Upper lobe of right lung (tissue), 1 donor: ENCODE measurements around the gene CHRNA7. TPM values are rescaled to one million over a fixed set of nuclear protein-coding genes. Genes with fewer than 3 reads are reported as not detected.

Source experiments
- ATAC-seq: fragments of 200-7000 bp; cut with Tn5 transposase; one replicate; pipeline ENCODE4 v1.9.1; 2020; ENCODE audit warnings: mild to moderate bottlenecking, moderate library complexity
- DNase-seq: peaks from one replicate; pipeline ENCODE4 v3.0.0-alpha.2; 2020
- H3K27ac ChIP-seq: fragments of 200-600 bp; one replicate; pipeline ENCODE4 v1.8.0; 2022
- H3K27me3 ChIP-seq: fragments of 200-600 bp; one replicate; pipeline ENCODE4 v1.8.0; 2022; ENCODE audit warnings: mild to moderate bottlenecking
- H3K36me3 ChIP-seq: fragments of 200-600 bp; one replicate; pipeline ENCODE4 v1.8.0; 2022
- H3K4me1 ChIP-seq: fragments of 200-600 bp; one replicate; pipeline ENCODE4 v1.8.0; 2022
- H3K4me3 ChIP-seq: fragments of 200-600 bp; one replicate; pipeline ENCODE4 v1.8.0; 2022; ENCODE audit warnings: mild to moderate bottlenecking
- H3K9me3 ChIP-seq: fragments of 200-600 bp; one replicate; pipeline ENCODE4 v1.8.0; 2022
- intact Hi-C: fragments of 100-400 bp; cut with DNase I; formaldehyde crosslinking; loops from one replicate; pipeline ENCODE4 v1.11.0; 2022
- total RNA-seq: library from RNA; stranded (reverse); fragmentation: NEBNext Ultra II Directional; extraction: Animal tissue kit (Norgen Biotek cat#: 25700); gene quantifications from one replicate; pipeline ENCODE4 v1.2.1, GENCODE V29; 2021
- TF ChIP-seq, protein P1 (sequence below): fragments of 200-600 bp; IDR thresholded peaks from one replicate; pipeline ENCODE4 v1.8.0; 2022; ENCODE audit warnings: antibody characterized with exemption
- donor health status: DM: no; HTN: yes; CAD: no; lungs with severe emphysema.

CHRNA7 gene
- total RNA-seq, 1 donor from 2014 or later: 0.75 TPM

- Histone ChIP-seq H3K4me3 (no peak overlapping the region), H3K4me1 (no peaks in the 10 kb centered on the region), H3K9me3 (no peaks in the 10 kb centered on the region), H3K27me3 (no peaks in the 10 kb centered on the region), H3K27ac (no peak overlapping the region), H3K36me3 (no peaks in the 10 kb centered on the region)
- intact Hi-C loops: no loop called here
- no peak for ATAC-seq
- no peak for DNase-seq
- TF ChIP-seq, protein P1, sequence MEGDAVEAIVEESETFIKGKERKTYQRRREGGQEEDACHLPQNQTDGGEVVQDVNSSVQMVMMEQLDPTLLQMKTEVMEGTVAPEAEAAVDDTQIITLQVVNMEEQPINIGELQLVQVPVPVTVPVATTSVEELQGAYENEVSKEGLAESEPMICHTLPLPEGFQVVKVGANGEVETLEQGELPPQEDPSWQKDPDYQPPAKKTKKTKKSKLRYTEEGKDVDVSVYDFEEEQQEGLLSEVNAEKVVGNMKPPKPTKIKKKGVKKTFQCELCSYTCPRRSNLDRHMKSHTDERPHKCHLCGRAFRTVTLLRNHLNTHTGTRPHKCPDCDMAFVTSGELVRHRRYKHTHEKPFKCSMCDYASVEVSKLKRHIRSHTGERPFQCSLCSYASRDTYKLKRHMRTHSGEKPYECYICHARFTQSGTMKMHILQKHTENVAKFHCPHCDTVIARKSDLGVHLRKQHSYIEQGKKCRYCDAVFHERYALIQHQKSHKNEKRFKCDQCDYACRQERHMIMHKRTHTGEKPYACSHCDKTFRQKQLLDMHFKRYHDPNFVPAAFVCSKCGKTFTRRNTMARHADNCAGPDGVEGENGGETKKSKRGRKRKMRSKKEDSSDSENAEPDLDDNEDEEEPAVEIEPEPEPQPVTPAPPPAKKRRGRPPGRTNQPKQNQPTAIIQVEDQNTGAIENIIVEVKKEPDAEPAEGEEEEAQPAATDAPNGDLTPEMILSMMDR: no peak
These were observed 76.4 kb downstream of the CHRNA7 start for GRCh38 chr15:32106401-32107381.

- Histone ChIP-seq H3K4me1 (no peaks in the 10 kb centered on the region), H3K36me3 (no peaks in the 10 kb centered on the region), H3K4me3 (no peak overlapping the region), H3K27ac (no peak overlapping the region), H3K9me3 (no peaks in the 10 kb centered on the region), H3K27me3 (no peaks in the 10 kb centered on the region)
- DNase-seq (no peak), ATAC-seq (no peak)
- TF ChIP-seq, protein P1: no peak
- intact Hi-C loops: no loop called here
These were observed 77.3 kb downstream of the CHRNA7 start for GRCh38 chr15:32107477-32108080.

GRCh38 chr15:32108661-32109060 is 78.3 kb downstream of the CHRNA7 start:
- DNase-seq (no peak), ATAC-seq (no peak)
- no peak overlapping the region for H3K4me3 ChIP-seq
- no peaks in the 10 kb centered on the region for H3K36me3 ChIP-seq
- intact Hi-C loops: no loop called here
- no peaks in the 10 kb centered on the region for H3K4me1 ChIP-seq
- no peak overlapping the region for H3K27ac ChIP-seq
- no peaks in the 10 kb centered on the region for H3K9me3 ChIP-seq
- no peaks in the 10 kb centered on the region for H3K27me3 ChIP-seq
- TF ChIP-seq, protein P1: no peak

DNA sequence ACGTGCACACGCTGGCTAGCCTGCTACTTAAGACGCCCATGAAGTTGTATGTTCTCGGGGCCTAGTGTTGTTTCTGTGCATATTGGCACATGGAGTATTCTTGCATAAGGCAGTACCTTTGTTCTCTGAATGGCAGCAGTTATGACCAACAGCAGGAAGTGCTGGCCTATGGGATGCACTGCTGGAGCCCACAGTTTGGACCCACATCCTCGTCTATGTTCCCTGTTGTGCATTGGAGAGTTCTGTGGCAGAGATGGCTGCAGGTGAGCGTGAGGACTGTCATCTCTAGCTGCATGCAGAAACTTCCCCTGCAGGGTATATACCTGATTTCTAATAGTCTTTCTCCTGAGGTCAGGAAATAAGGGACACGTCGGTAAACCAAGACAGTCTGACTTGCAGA is 81.8 kb downstream of the CHRNA7 start:
- ATAC-seq (no peak), DNase-seq (no peak)
- Histone ChIP-seq H3K36me3 (no peaks in the 10 kb centered on the region), H3K27ac (no peak overlapping the region), H3K9me3 (no peaks in the 10 kb centered on the region), H3K4me1 (no peaks in the 10 kb centered on the region), H3K27me3 (no peaks in the 10 kb centered on the region), H3K4me3 (no peak overlapping the region)
- intact Hi-C loops: no loop called here
- TF ChIP-seq, protein P1: no peak

DNA sequence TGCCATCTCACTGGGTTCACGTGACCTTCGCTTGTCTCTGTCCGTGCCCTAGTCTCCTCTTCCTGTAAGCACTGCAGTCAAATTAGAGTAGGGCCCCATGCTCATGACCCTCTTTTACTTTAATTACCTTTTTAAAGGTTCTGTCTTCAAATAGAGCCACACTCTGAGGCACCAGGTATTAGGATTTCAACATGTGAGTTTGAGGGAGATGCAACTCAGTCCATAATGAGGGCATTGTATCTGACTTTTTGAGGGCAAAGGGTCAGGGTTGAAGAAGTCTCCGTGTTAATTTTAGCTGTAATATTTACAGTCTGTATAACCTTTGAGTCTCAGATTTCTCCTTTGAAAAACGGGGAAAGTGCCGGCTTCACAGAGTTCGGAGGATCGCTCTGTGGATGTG is 82.9 kb downstream of the CHRNA7 start:
- H3K9me3 ChIP-seq: no peaks in the 10 kb centered on the region
- no peaks in the 10 kb centered on the region for H3K36me3 ChIP-seq
- intact Hi-C loops: no loop called here
- H3K27me3 ChIP-seq: no peaks in the 10 kb centered on the region
- H3K4me3 ChIP-seq: no peak overlapping the region
- no peak for DNase-seq
- ATAC-seq: no peak
- TF ChIP-seq, protein P1: no peak
- H3K4me1 ChIP-seq: no peaks in the 10 kb centered on the region
- H3K27ac ChIP-seq: no peak overlapping the region
